Endothelial cell (in vitro differentiated cells): ENCODE measurements around the gene PRPSAP1. TPM values are rescaled to one million over a fixed set of nuclear protein-coding genes. Genes with fewer than 3 reads are reported as not detected.

ENCODE experiments used
- DNase-seq: peaks from one replicate; pipeline ENCODE4 v3.0.0; 2021; ENCODE audit warnings: low spot score
- H3K27ac Mint-ChIP-seq: one replicate; pipeline ENCODE4 v1.8.0; 2021; ENCODE audit warnings: mixed read lengths, inconsistent platforms; ENCODE audit not compliant: unreplicated experiment
- H3K27me3 Mint-ChIP-seq: one replicate; pipeline ENCODE4 v1.8.0; 2021; ENCODE audit warnings: mild to moderate bottlenecking, moderate library complexity, mixed read lengths, inconsistent platforms; ENCODE audit not compliant: unreplicated experiment
- H3K36me3 Mint-ChIP-seq: one replicate; pipeline ENCODE4 v1.8.0; 2021; ENCODE audit warnings: mild to moderate bottlenecking, low read depth, mixed read lengths, inconsistent platforms; ENCODE audit not compliant: unreplicated experiment
- H3K4me1 Mint-ChIP-seq: one replicate; pipeline ENCODE4 v1.8.0; 2021; ENCODE audit warnings: mild to moderate bottlenecking, mixed read lengths, inconsistent platforms; ENCODE audit not compliant: unreplicated experiment
- H3K4me3 Mint-ChIP-seq: one replicate; pipeline ENCODE4 v1.8.0; 2021; ENCODE audit warnings: mild to moderate bottlenecking, mixed read lengths, inconsistent platforms; ENCODE audit not compliant: unreplicated experiment
- H3K9me3 Mint-ChIP-seq: one replicate; pipeline ENCODE4 v1.8.0; 2021; ENCODE audit warnings: mixed read lengths, inconsistent platforms; ENCODE audit not compliant: unreplicated experiment
- CTCF ChIP-seq: fragments of 200-600 bp; sonication (generic); IDR thresholded peaks from one replicate; pipeline ENCODE4 v1.5.0; 2021; ENCODE audit warnings: antibody characterized with exemption; ENCODE audit not compliant: unreplicated experiment
- long read RNA-seq: library from polyadenylated mRNA; unstranded; transcript quantifications from one replicate; pipeline ENCODE4 v2.0.0, GENCODE V29; 2020; ENCODE audit not compliant: unreplicated experiment
- total RNA-seq: library from RNA; stranded (reverse); fragmentation: NEBNext Ultra II Directional; extraction: Animal tissue kit (Norgen Biotek cat#: 25700); gene quantifications from one replicate; pipeline ENCODE4 v1.2.1, GENCODE V29; 2021; ENCODE audit not compliant: unreplicated experiment

Gene PRPSAP1
- total RNA-seq: 136 TPM
- long read RNA-seq, transcript PRPSAP1-206 (10 exons, 3,660 nt): major isoform, 73 of 105 reads
- long read RNA-seq, partial matches to known transcripts: 9 of 105 reads
- long read RNA-seq, other reads (novel, unspliced or antisense): 23 of 105 reads

GRCh38 chr17:76353599-76354316 is at the start of gene PRPSAP1:
Gene PRPSAP1, minus strand, starts transcription at chr17:76353916. Its CDS starts 213 bp downstream, at chr17:76353703.
- Mint-ChIP-seq H3K27ac (peak within 1 kb of the TSS; percentile 99), H3K36me3 (no peaks in the 10 kb centered on the region), H3K4me1 (peaks cover 20% of the 10 kb centered on the region), H3K9me3 (no peaks in the 10 kb centered on the region), H3K27me3 (peaks cover 18% of the 10 kb centered on the region), H3K4me3 (peak within 1 kb of the TSS; percentile 99)
- no peak for TF ChIP-seq CTCF
- peak; percentile 81 for DNase-seq

GRCh38 chr17:76402711-76403110 is 49.0 kb upstream of the PRPSAP1 start:
- no peak overlapping the region for H3K27ac Mint-ChIP-seq
- no peak overlapping the region for H3K4me3 Mint-ChIP-seq
- H3K36me3 Mint-ChIP-seq: peaks cover 54% of the 10 kb centered on the region
- no peaks in the 10 kb centered on the region for H3K9me3 Mint-ChIP-seq
- peaks cover 6% of the 10 kb centered on the region for H3K27me3 Mint-ChIP-seq
- TF ChIP-seq CTCF: no peak
- H3K4me1 Mint-ChIP-seq: peaks cover 11% of the 10 kb centered on the region
- DNase-seq: no peak

- Mint-ChIP-seq H3K9me3 (no peaks in the 10 kb centered on the region), H3K4me3 (peak overlapping the region; percentile 59), H3K36me3 (peaks cover 51% of the 10 kb centered on the region), H3K27me3 (peaks cover 3% of the 10 kb centered on the region), H3K4me1 (peaks cover 11% of the 10 kb centered on the region), H3K27ac (peak overlapping the region; percentile 67)
- no peak for DNase-seq
- no peak for TF ChIP-seq CTCF
Measured at GRCh38 chr17:76399175-76400172, 45.8 kb upstream of the PRPSAP1 start.

GRCh38 chr17:76398523-76399174 is 44.9 kb upstream of the PRPSAP1 start:
- H3K4me3 Mint-ChIP-seq: peak overlapping the region; percentile 37
- peaks cover 44% of the 10 kb centered on the region for H3K36me3 Mint-ChIP-seq
- no peaks in the 10 kb centered on the region for H3K9me3 Mint-ChIP-seq

More at GRCh38 chr17:76398523-76399174, 44.9 kb upstream of the PRPSAP1 start:
- Mint-ChIP-seq H3K27ac (no peak overlapping the region), H3K4me1 (peaks cover 11% of the 10 kb centered on the region), H3K27me3 (peaks cover 3% of the 10 kb centered on the region)
- no peak for TF ChIP-seq CTCF
- no peak for DNase-seq
